Gastrocnemius medialis (tissue), 4 donors: ENCODE results near the gene PRM1.

Source experiments
- POLR2A ChIP-seq, 2 donors: fragments of 450-650 bp; IDR thresholded peaks; one replicate each; pipeline ENCODE4 v1.6.1; 2017; ENCODE audit warnings: antibody characterized with exemption in 2 of 2, mild to moderate bottlenecking in 2 of 2, moderate library complexity in 2 of 2
- TF ChIP-seq, protein P1 (sequence below), 5 experiments: fragments of 450-650 bp in 3 of 5; fragments of 200-600 bp in 2 of 5; sonication (generic) in 2 of 5; IDR thresholded peaks in 4 of 5; conservative IDR thresholded peaks in 1 of 5; 1 replicate in 4 of 5; 2 replicates in 1 of 5; pipeline ENCODE4 v1.5.1; 2016 to 2019; ENCODE audit warnings: antibody characterized with exemption in 5 of 5, mild to moderate bottlenecking in 3 of 5, moderate library complexity in 3 of 5

GRCh38 chr16:11285842-11286241 is 4.7 kb upstream of the PRM1 start:
- no peak for TF ChIP-seq POLR2A (IDR thresholded peaks at IDR 0.05)
- TF ChIP-seq, protein P1, sequence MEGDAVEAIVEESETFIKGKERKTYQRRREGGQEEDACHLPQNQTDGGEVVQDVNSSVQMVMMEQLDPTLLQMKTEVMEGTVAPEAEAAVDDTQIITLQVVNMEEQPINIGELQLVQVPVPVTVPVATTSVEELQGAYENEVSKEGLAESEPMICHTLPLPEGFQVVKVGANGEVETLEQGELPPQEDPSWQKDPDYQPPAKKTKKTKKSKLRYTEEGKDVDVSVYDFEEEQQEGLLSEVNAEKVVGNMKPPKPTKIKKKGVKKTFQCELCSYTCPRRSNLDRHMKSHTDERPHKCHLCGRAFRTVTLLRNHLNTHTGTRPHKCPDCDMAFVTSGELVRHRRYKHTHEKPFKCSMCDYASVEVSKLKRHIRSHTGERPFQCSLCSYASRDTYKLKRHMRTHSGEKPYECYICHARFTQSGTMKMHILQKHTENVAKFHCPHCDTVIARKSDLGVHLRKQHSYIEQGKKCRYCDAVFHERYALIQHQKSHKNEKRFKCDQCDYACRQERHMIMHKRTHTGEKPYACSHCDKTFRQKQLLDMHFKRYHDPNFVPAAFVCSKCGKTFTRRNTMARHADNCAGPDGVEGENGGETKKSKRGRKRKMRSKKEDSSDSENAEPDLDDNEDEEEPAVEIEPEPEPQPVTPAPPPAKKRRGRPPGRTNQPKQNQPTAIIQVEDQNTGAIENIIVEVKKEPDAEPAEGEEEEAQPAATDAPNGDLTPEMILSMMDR (IDR thresholded peaks at IDR 0.05 in 4 of 5, conservative IDR thresholded peaks at IDR 0.05 in 1 of 5), result no peak
